Measurements from ENCODE around the gene BCAP31. TPM values are rescaled to one million over a fixed set of nuclear protein-coding genes. Genes with fewer than 3 reads are reported as not detected.

BCAP31 gene
- total RNA-seq, 1 experiment from 2014 or later, result 235 TPM

- no peaks in the 10 kb centered on the region for H3K36me3 ChIP-seq (ENCODE audit: insufficient read depth, low read length, poor library complexity, severe bottlenecking)
- no peak for DNase-seq (ENCODE audit: low spot score)
- H3K4me3 ChIP-seq (ENCODE audit: low read depth, low read length, poor library complexity, severe bottlenecking), result no peak overlapping the region
- no peak overlapping the region for H3K27ac ChIP-seq (ENCODE audit: low read depth, low read length, poor library complexity, severe bottlenecking)
- ChIA-PET CTCF (no interaction called here), POLR2A (ENCODE audit: low non-redundant PET) (no interaction called here)
- no peak for TF ChIP-seq EZH2 (IDR thresholded peaks at IDR 0.05; ENCODE audit: borderline replicate concordance, low read depth, low read length, poor library complexity, severe bottlenecking)
- no peak for TF ChIP-seq CTCF (conservative IDR thresholded peaks at IDR 0.05; ENCODE audit: low read depth, low read length)
- no peaks in the 10 kb centered on the region for H3K27me3 ChIP-seq (replicated peaks; ENCODE audit: insufficient read depth, low read depth, low read length, poor library complexity)
- no TSS peak for BruUV-seq (replicated peaks)
- H3K4me1 ChIP-seq (ENCODE audit: insufficient read depth, low read length, poor library complexity, severe bottlenecking), result no peaks in the 10 kb centered on the region
- H3K9me3 ChIP-seq (ENCODE audit: low read depth, low read length, poor library complexity, severe bottlenecking), result no peaks in the 10 kb centered on the region
- intact Hi-C loops (cut with micrococcal nuclease; ENCODE audit: unreplicated experiment), result no loop called here
These were observed 42.9 kb upstream of the BCAP31 start for GRCh38 chrX:153766871-153767673.

- Histone ChIP-seq H3K4me1 (ENCODE audit: insufficient read depth, low read length, poor library complexity, severe bottlenecking) (no peaks in the 10 kb centered on the region), H3K36me3 (ENCODE audit: insufficient read depth, low read length, poor library complexity, severe bottlenecking) (no peaks in the 10 kb centered on the region), H3K27me3 (replicated peaks; ENCODE audit: insufficient read depth, low read depth, low read length, poor library complexity) (no peaks in the 10 kb centered on the region), H3K4me3 (ENCODE audit: low read depth, low read length, poor library complexity, severe bottlenecking) (no peak overlapping the region), H3K9me3 (ENCODE audit: low read depth, low read length, poor library complexity, severe bottlenecking) (no peaks in the 10 kb centered on the region), H3K27ac (ENCODE audit: low read depth, low read length, poor library complexity, severe bottlenecking) (no peak overlapping the region)
- BruUV-seq (replicated peaks), result no TSS peak
- POLR2A ChIA-PET (ENCODE audit: low non-redundant PET), result no interaction called here
- intact Hi-C loops (cut with micrococcal nuclease; ENCODE audit: unreplicated experiment), result no loop called here
- TF ChIP-seq CTCF (conservative IDR thresholded peaks at IDR 0.05; ENCODE audit: low read depth, low read length) (no peak), EZH2 (IDR thresholded peaks at IDR 0.05; ENCODE audit: borderline replicate concordance, low read depth, low read length, poor library complexity, severe bottlenecking) (no peak)
- peak; percentile 28 for DNase-seq (ENCODE audit: low spot score)
- CTCF ChIA-PET, result interaction anchor here (0.6 kb wide), 1 partner anchor 129 kb away, joined by 5 read pairs; no protein-coding TSS in a partner anchor
These were observed 42.1 kb upstream of the BCAP31 start for GRCh38 chrX:153766098-153766817.

- intact Hi-C loops (cut with micrococcal nuclease; ENCODE audit: unreplicated experiment), result no loop called here
These were observed 41.2 kb upstream of the BCAP31 start for GRCh38 chrX:153765138-153766079.

More at GRCh38 chrX:153765138-153766079, 41.2 kb upstream of the BCAP31 start:
- Histone ChIP-seq H3K4me1 (ENCODE audit: insufficient read depth, low read length, poor library complexity, severe bottlenecking) (no peaks in the 10 kb centered on the region), H3K4me3 (ENCODE audit: low read depth, low read length, poor library complexity, severe bottlenecking) (no peak overlapping the region), H3K27me3 (replicated peaks; ENCODE audit: insufficient read depth, low read depth, low read length, poor library complexity) (no peaks in the 10 kb centered on the region), H3K36me3 (ENCODE audit: insufficient read depth, low read length, poor library complexity, severe bottlenecking) (no peaks in the 10 kb centered on the region), H3K27ac (ENCODE audit: low read depth, low read length, poor library complexity, severe bottlenecking) (no peak overlapping the region), H3K9me3 (ENCODE audit: low read depth, low read length, poor library complexity, severe bottlenecking) (no peaks in the 10 kb centered on the region)
- POLR2A ChIA-PET (ENCODE audit: low non-redundant PET), result no interaction called here
- TF ChIP-seq CTCF (conservative IDR thresholded peaks at IDR 0.05; ENCODE audit: low read depth, low read length) (no peak), EZH2 (IDR thresholded peaks at IDR 0.05; ENCODE audit: borderline replicate concordance, low read depth, low read length, poor library complexity, severe bottlenecking) (no peak)
- DNase-seq (ENCODE audit: low spot score), result no peak
- BruUV-seq (replicated peaks), result no TSS peak
- CTCF ChIA-PET, result no interaction called here
